Measurements from ENCODE around the gene COX19.

GRCh38 chr7:917255-918117 is 57.9 kb downstream of the COX19 start:
- TF ChIP-seq REST (IDR thresholded peaks at IDR 0.05; ENCODE audit: insufficient replicate concordance, low read depth) = no peak
- no peak for TF ChIP-seq CTCF (IDR thresholded peaks at IDR 0.05; ENCODE audit: insufficient read depth, low read length)
- TF ChIP-seq SPI1 (IDR thresholded peaks at IDR 0.05; ENCODE audit: borderline replicate concordance, low read depth) = no peak
